ENCODE results near the gene ZNF793.

The ZNF793 gene

GRCh38 chr19:37505958-37506386, 767 bp upstream of the ZNF793 start:
- H2AFZ ChIP-seq (ENCODE audit: low read depth, low read length) = no peak overlapping the region
- H4K20me1 ChIP-seq (ENCODE audit: insufficient read depth, low read length) = no peaks in the 10 kb centered on the region
- no peaks in the 10 kb centered on the region for H3K27me3 ChIP-seq (ENCODE audit: insufficient read depth, low read length, poor library complexity)
- no peak overlapping the region for H3K27ac ChIP-seq (ENCODE audit: low read length)
- H3K36me3 ChIP-seq (ENCODE audit: insufficient read depth, low read length) = no peaks in the 10 kb centered on the region
- peaks cover 27% of the 10 kb centered on the region for H3K9me3 ChIP-seq (ENCODE audit: insufficient read depth, low read length, severe bottlenecking)
- DNase-seq = no peak
- no peak overlapping the region for H3K9ac ChIP-seq (ENCODE audit: low read depth, low read length)
- no peak overlapping the region for H3K4me3 ChIP-seq (ENCODE audit: low read depth in 1 of 2, low read length in 2 of 2)
- TF ChIP-seq, protein P1, sequence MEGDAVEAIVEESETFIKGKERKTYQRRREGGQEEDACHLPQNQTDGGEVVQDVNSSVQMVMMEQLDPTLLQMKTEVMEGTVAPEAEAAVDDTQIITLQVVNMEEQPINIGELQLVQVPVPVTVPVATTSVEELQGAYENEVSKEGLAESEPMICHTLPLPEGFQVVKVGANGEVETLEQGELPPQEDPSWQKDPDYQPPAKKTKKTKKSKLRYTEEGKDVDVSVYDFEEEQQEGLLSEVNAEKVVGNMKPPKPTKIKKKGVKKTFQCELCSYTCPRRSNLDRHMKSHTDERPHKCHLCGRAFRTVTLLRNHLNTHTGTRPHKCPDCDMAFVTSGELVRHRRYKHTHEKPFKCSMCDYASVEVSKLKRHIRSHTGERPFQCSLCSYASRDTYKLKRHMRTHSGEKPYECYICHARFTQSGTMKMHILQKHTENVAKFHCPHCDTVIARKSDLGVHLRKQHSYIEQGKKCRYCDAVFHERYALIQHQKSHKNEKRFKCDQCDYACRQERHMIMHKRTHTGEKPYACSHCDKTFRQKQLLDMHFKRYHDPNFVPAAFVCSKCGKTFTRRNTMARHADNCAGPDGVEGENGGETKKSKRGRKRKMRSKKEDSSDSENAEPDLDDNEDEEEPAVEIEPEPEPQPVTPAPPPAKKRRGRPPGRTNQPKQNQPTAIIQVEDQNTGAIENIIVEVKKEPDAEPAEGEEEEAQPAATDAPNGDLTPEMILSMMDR (IDR thresholded peaks at IDR 0.05; ENCODE audit: borderline replicate concordance, extremely low read depth, low read length, poor library complexity, severe bottlenecking) = no peak
- TF ChIP-seq EZH2 (IDR thresholded peaks at IDR 0.05; ENCODE audit: borderline replicate concordance, low read depth, low read length, severe bottlenecking) = no peak
- no peak for ATAC-seq (ENCODE audit: insufficient read depth, low read depth)
- H3K4me1 ChIP-seq (ENCODE audit: insufficient read depth, low read length) = no peaks in the 10 kb centered on the region
- no peak overlapping the region for H3K4me2 ChIP-seq (ENCODE audit: insufficient read depth, low read length)
- H3K79me2 ChIP-seq (ENCODE audit: insufficient read depth, low read length) = no peaks in the 10 kb centered on the region

DNA sequence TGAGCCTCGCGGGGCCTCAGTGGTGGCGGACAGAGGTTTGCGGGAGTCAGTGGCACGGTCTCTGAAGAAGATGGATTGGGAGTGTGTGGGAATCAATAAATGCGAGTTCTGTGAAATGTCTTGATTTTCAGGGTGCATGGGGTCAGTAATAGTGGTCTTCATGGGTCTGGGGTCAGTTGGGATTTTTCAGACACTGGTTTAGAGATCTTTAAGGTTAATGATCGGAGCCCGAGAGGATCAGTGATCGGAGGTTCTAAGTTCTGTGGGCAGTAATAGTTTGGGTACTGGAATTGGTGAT, 377 bp downstream of the ZNF793 start:
- DNase-seq (no peak), ATAC-seq (ENCODE audit: insufficient read depth, low read depth) (no peak)
- Histone ChIP-seq H3K4me3 (ENCODE audit: low read depth in 1 of 2, low read length in 2 of 2) (no peak overlapping the region), H2AFZ (ENCODE audit: low read depth, low read length) (no peak overlapping the region), H3K27me3 (ENCODE audit: insufficient read depth, low read length, poor library complexity) (no peaks in the 10 kb centered on the region), H4K20me1 (ENCODE audit: insufficient read depth, low read length) (no peaks in the 10 kb centered on the region), H3K4me1 (ENCODE audit: insufficient read depth, low read length) (no peaks in the 10 kb centered on the region), H3K9ac (ENCODE audit: low read depth, low read length) (no peak overlapping the region), H3K79me2 (ENCODE audit: insufficient read depth, low read length) (no peaks in the 10 kb centered on the region), H3K4me2 (ENCODE audit: insufficient read depth, low read length) (no peak overlapping the region), H3K36me3 (ENCODE audit: insufficient read depth, low read length) (no peaks in the 10 kb centered on the region), H3K9me3 (ENCODE audit: insufficient read depth, low read length, severe bottlenecking) (peaks cover 27% of the 10 kb centered on the region), H3K27ac (ENCODE audit: low read length) (no peak overlapping the region)
- TF ChIP-seq, protein P1 (IDR thresholded peaks at IDR 0.05; ENCODE audit: borderline replicate concordance, extremely low read depth, low read length, poor library complexity, severe bottlenecking) = no peak
- TF ChIP-seq EZH2 (IDR thresholded peaks at IDR 0.05; ENCODE audit: borderline replicate concordance, low read depth, low read length, severe bottlenecking) = no peak

DNA sequence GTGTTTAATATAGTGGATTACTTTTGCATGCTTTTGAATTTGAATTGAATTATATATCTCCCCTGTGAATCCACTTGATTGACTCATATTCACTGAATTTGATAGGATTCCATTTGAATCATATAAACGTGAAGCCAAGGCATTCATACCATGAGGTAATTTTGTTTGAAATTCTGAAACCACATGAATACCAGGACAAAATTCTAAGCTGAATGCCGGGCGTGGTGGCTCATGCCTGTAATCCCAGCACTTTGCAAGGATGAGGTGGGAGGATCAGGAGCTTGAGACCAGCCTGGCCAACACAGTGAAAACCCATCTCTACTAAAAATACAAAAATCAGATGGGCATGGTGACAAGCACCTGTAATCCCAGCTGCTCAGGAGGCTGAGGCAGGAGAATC, 4.4 kb downstream of the ZNF793 start:
- no peak for ATAC-seq (ENCODE audit: insufficient read depth, low read depth)
- Histone ChIP-seq H3K27ac (ENCODE audit: low read length) (no peak overlapping the region), H4K20me1 (ENCODE audit: insufficient read depth, low read length) (no peaks in the 10 kb centered on the region), H3K4me3 (ENCODE audit: low read depth in 1 of 2, low read length in 2 of 2) (no peak overlapping the region), H3K4me2 (ENCODE audit: insufficient read depth, low read length) (no peak overlapping the region), H2AFZ (ENCODE audit: low read depth, low read length) (no peak overlapping the region), H3K27me3 (ENCODE audit: insufficient read depth, low read length, poor library complexity) (no peaks in the 10 kb centered on the region), H3K79me2 (ENCODE audit: insufficient read depth, low read length) (no peaks in the 10 kb centered on the region), H3K9ac (ENCODE audit: low read depth, low read length) (no peak overlapping the region), H3K36me3 (ENCODE audit: insufficient read depth, low read length) (no peaks in the 10 kb centered on the region), H3K9me3 (ENCODE audit: insufficient read depth, low read length, severe bottlenecking) (peaks cover 29% of the 10 kb centered on the region), H3K4me1 (ENCODE audit: insufficient read depth, low read length) (peaks cover 18% of the 10 kb centered on the region)
- TF ChIP-seq, protein P1 (IDR thresholded peaks at IDR 0.05; ENCODE audit: borderline replicate concordance, extremely low read depth, low read length, poor library complexity, severe bottlenecking) = no peak
- TF ChIP-seq EZH2 (IDR thresholded peaks at IDR 0.05; ENCODE audit: borderline replicate concordance, low read depth, low read length, severe bottlenecking) = no peak
- DNase-seq = no peak

GRCh38 chr19:37511821-37512220, 5.1 kb downstream of the ZNF793 start:
- peaks cover 22% of the 10 kb centered on the region for H3K9me3 ChIP-seq (ENCODE audit: insufficient read depth, low read length, severe bottlenecking)
- peak overlapping the region; percentile 31; the same call in 1 of the 2 replicates for H2AFZ ChIP-seq (ENCODE audit: low read depth, low read length)
- H3K27ac ChIP-seq (ENCODE audit: low read length) = no peak overlapping the region
- H3K9ac ChIP-seq (ENCODE audit: low read depth, low read length) = no peak overlapping the region
- H3K36me3 ChIP-seq (ENCODE audit: insufficient read depth, low read length) = no peaks in the 10 kb centered on the region
- H3K79me2 ChIP-seq (ENCODE audit: insufficient read depth, low read length) = no peaks in the 10 kb centered on the region
- H4K20me1 ChIP-seq (ENCODE audit: insufficient read depth, low read length) = no peaks in the 10 kb centered on the region
- TF ChIP-seq EZH2 (IDR thresholded peaks at IDR 0.05; ENCODE audit: borderline replicate concordance, low read depth, low read length, severe bottlenecking) = no peak
- TF ChIP-seq, protein P1 (IDR thresholded peaks at IDR 0.05; ENCODE audit: borderline replicate concordance, extremely low read depth, low read length, poor library complexity, severe bottlenecking) = no peak
- H3K4me3 ChIP-seq (ENCODE audit: low read depth in 1 of 2, low read length in 2 of 2) = no peak overlapping the region
- no peaks in the 10 kb centered on the region for H3K27me3 ChIP-seq (ENCODE audit: insufficient read depth, low read length, poor library complexity)
- ATAC-seq (ENCODE audit: insufficient read depth, low read depth) (no peak), DNase-seq (no peak)
- H3K4me1 ChIP-seq (ENCODE audit: insufficient read depth, low read length) = peaks cover 18% of the 10 kb centered on the region
- H3K4me2 ChIP-seq (ENCODE audit: insufficient read depth, low read length) = no peak overlapping the region
